K562 (cell line): ENCODE data around the gene SLC38A8. TPM values are rescaled to one million over a fixed set of nuclear protein-coding genes. Genes with fewer than 3 reads are reported as not detected.

Experiments used
- ATAC-seq: fragments of 200-7000 bp; cut with Tn5 transposase; 3 replicates; pipeline ENCODE4 v1.9.1; 2020; ENCODE audit warnings: moderate library complexity
- BruUV-seq: library from RNA; stranded (reverse); fragments of 400-500 nt; replicated peaks from 2 replicates; lab custom pipeline; 2021; lab: Mats Ljungman, UMichigan
- CTCF ChIA-PET: fragments of 300-600 bp; formaldehyde crosslinking; extraction: SDS; loops from one replicate; lab custom pipeline; 2021; ENCODE audit warnings: low intra/inter-chr PET ratio; lab: Yijun Ruan, JAX
- POLR2A ChIA-PET: fragments of 300-600, 350-650 bp; sonication (Branson Sonifier 250); formaldehyde crosslinking; extraction: SDS; loops from one replicate; lab custom pipeline; 2021; ENCODE audit warnings: antibody characterized with exemption, inconsistent platforms; lab: Yijun Ruan, JAX
- DNase-seq, 4 experiments: peaks; one replicate each; pipeline versions ENCODE4 v3.0.0 to v3.0.0-alpha.2; 2011 to 2018; ENCODE audit warnings: low spot score in 3 of 4, mixed read lengths in 3 of 4; ENCODE audit errors: extremely low read depth in 1 of 4
- FAIRE-seq: peaks from 2 replicates; lab custom pipeline; 2011; peaks lifted over from hg19 to GRCh38; lab: Jason Lieb, UNC
- H2AFZ ChIP-seq: 2 replicates; pipeline ENCODE4 v1.6.0; 2011; ENCODE audit warnings: low read depth, low read length, control low read depth, inconsistent platforms
- H3K27ac ChIP-seq: fragments of 200-600 bp; 3 replicates; pipeline ENCODE4 v1.8.0; 2011; ENCODE audit warnings: low read depth, mild to moderate bottlenecking, control low read depth, inconsistent platforms, low read length, moderate library complexity, mixed read lengths; ENCODE audit errors: extremely low read depth
- H3K27me3 ChIP-seq, 2 experiments: fragments of 300-600 bp in 1 of 2; 2 replicates in 1 of 2; 3 replicates in 1 of 2; pipeline versions ENCODE4 v1.6.0 to v1.8.0; 2011; ENCODE audit warnings: inconsistent platforms in 2 of 2, low read length in 2 of 2, mild to moderate bottlenecking in 1 of 2, mixed read lengths in 1 of 2, moderate library complexity in 1 of 2; ENCODE audit not compliant: control insufficient read depth in 2 of 2, insufficient read depth in 2 of 2
- H3K36me3 ChIP-seq: fragments of 300-600 bp; 3 replicates; pipeline ENCODE4 v1.8.0; 2011; ENCODE audit warnings: mild to moderate bottlenecking, low read length, inconsistent platforms; ENCODE audit not compliant: control insufficient read depth, insufficient read depth
- H3K4me1 ChIP-seq, 2 experiments: fragments of 200-600 bp in 1 of 2; replicated peaks in 1 of 2; 2 replicates in 1 of 2; 3 replicates in 1 of 2; pipeline versions ENCODE4 v1.5.1 to v1.8.0; 2011; ENCODE audit warnings: inconsistent platforms in 2 of 2, low read length in 2 of 2, mild to moderate bottlenecking in 1 of 2, mixed read lengths in 1 of 2, moderate library complexity in 1 of 2; ENCODE audit not compliant: control insufficient read depth in 2 of 2, insufficient read depth in 2 of 2
- H3K4me2 ChIP-seq: 2 replicates; pipeline ENCODE4 v1.6.1; 2011; ENCODE audit warnings: low read length, control low read depth, inconsistent platforms, mixed read lengths; ENCODE audit not compliant: insufficient read depth
- H3K4me3 ChIP-seq: fragments of 200-600 bp; sonication (generic), shearing (Covaris generic); 2 replicates; pipeline ENCODE4 v1.5.1; 2016; ENCODE audit warnings: control low read depth, inconsistent platforms
- H3K79me2 ChIP-seq: fragments of 200-600 bp; 3 replicates; pipeline ENCODE4 v1.8.0; 2011; ENCODE audit warnings: low read length, inconsistent platforms; ENCODE audit not compliant: control insufficient read depth, insufficient read depth
- H3K9ac ChIP-seq, 2 experiments: 2 replicates each; pipeline versions ENCODE4 v1.6.0 to v1.6.1; 2011; ENCODE audit warnings: low read depth in 2 of 2, low read length in 2 of 2, control low read depth in 1 of 2, inconsistent platforms in 1 of 2, mild to moderate bottlenecking in 1 of 2, mixed read lengths in 1 of 2; ENCODE audit not compliant: insufficient read depth in 1 of 2
- H3K9me1 ChIP-seq: one replicate; pipeline ENCODE4 v1.6.0; 2011; ENCODE audit warnings: inconsistent platforms, mild to moderate bottlenecking, low read length, moderate library complexity; ENCODE audit not compliant: control insufficient read depth, insufficient read depth
- H3K9me3 ChIP-seq: replicated peaks from 2 replicates; pipeline ENCODE4 v1.5.1; 2011; ENCODE audit warnings: low read depth, low read length, inconsistent platforms; ENCODE audit not compliant: control insufficient read depth, insufficient read depth
- H4K20me1 ChIP-seq: replicated peaks from 2 replicates; pipeline ENCODE4 v1.6.1; 2011; ENCODE audit warnings: low read length, inconsistent platforms, mixed read lengths; ENCODE audit not compliant: control insufficient read depth, insufficient read depth
- EGR1 ChIP-seq: fragments of 450-650 bp; conservative IDR thresholded peaks from 2 replicates; pipeline ENCODE4 v1.6.1; 2017; ENCODE audit warnings: mild to moderate bottlenecking
- MYBL2 ChIP-seq, 2 experiments: fragments of 450-650 bp in 1 of 2; sonication (generic) in 1 of 2; formaldehyde crosslinking in 1 of 2; IDR thresholded peaks; 2 replicates each; pipeline versions ENCODE4 v1.6.1 to v1.8.1; 2017 to 2022; ENCODE audit warnings: borderline replicate concordance in 1 of 2, inconsistent platforms in 1 of 2, low read depth in 1 of 2, mild to moderate bottlenecking in 1 of 2, missing genetic modification reagents in 1 of 2, moderate library complexity in 1 of 2
- NELFE ChIP-seq: IDR thresholded peaks from 2 replicates; pipeline ENCODE4 v1.6.1; 2011; ENCODE audit warnings: mild to moderate bottlenecking; ENCODE audit not compliant: insufficient read depth, insufficient read length
- POLR3G ChIP-seq: IDR thresholded peaks from 2 replicates; pipeline ENCODE4 v1.6.1; 2011; ENCODE audit not compliant: insufficient read length, insufficient replicate concordance; ENCODE audit errors: extremely low read depth
- TEAD4 ChIP-seq, 2 experiments: sonication (generic) in 1 of 2; formaldehyde crosslinking in 1 of 2; IDR thresholded peaks; 2 replicates each; pipeline versions ENCODE4 v1.6.1 to v1.8.0; 2012 to 2022; ENCODE audit warnings: borderline replicate concordance in 1 of 2, inconsistent platforms in 1 of 2, low read length in 1 of 2, mild to moderate bottlenecking in 1 of 2, missing genetic modification reagents in 1 of 2
- XRCC4 ChIP-seq: IDR thresholded peaks from one replicate; pipeline ENCODE4 v1.6.1; 2011; ENCODE audit not compliant: insufficient read depth, insufficient read length; ENCODE audit errors: extremely low read depth
- ZNF140 ChIP-seq: fragments of 250-450 bp; sonication (Bioruptor Pico); IDR thresholded peaks from 2 replicates; pipeline ENCODE4 v1.8.0; 2021; ENCODE audit warnings: moderate library complexity, mild to moderate bottlenecking, inconsistent platforms
- ZNF436 ChIP-seq: fragments of 250-450, 450-650 bp; sonication (Bioruptor Pico); formaldehyde crosslinking; IDR thresholded peaks from 2 replicates; pipeline ENCODE4 v1.7.0; 2020; ENCODE audit warnings: mild to moderate bottlenecking
- ZNF583 ChIP-seq: fragments of 250-450 bp; sonication (Bioruptor Pico); IDR thresholded peaks from 2 replicates; pipeline ENCODE4 v1.4.0; 2020
- WGBS: fragments of 100-300 bp; shearing (Covaris generic); methylation state at CpG from one replicate; pipeline ENCODE4 v1.1.6; 2016; ENCODE audit warnings: low coverage, mixed read lengths; ENCODE audit not compliant: insufficient coverage; ENCODE audit errors: missing lambda C conversion rate; 5-methylcytosine and 5-hydroxymethylcytosine counted together
- in situ Hi-C: fragments of 300-500 bp; cut with MboI; formaldehyde crosslinking; loops from 4 replicates; pipeline ENCODE4 v1.15.0; 2018; ENCODE audit warnings: inconsistent platforms, mixed read lengths
- intact Hi-C: fragments of 100-400 bp; cut with micrococcal nuclease; formaldehyde crosslinking; loops from 2 replicates; pipeline ENCODE4 v1.14.2; 2022
- polyA plus RNA-seq, 8 experiments: library from polyadenylated mRNA; depleted of rRNA in 4 of 8; stranded (reverse) in 5 of 8; unstranded in 3 of 8; fragments of >200 nt; fragmentation: Nextera tagmentation in 2 of 8; fragmentation: Illumina TruSeq in 1 of 8; extraction: Ambion mirVana in 2 of 8; extraction: Trizol in 1 of 8; gene quantifications; 2 replicates each; pipeline versions ENCODE4 v1.2.1 to v1.2.3, GENCODE V29; 2011 to 2014; ENCODE audit warnings: inconsistent platforms in 1 of 8, missing spikeins in 1 of 8
- total RNA-seq, 7 experiments: library from RNA; depleted of rRNA in 6 of 7; stranded (reverse); fragments of >200 nt in 6 of 7; fragmentation: Illumina TruSeq in 2 of 7; extraction: Trizol in 2 of 7; gene quantifications; 2 replicates each; pipeline versions ENCODE4 v1.2.1 to v1.2.3, GENCODE V29; 2011 to 2021; ENCODE audit warnings: low replicate concordance in 1 of 7
- TF ChIP-seq, protein P1 (sequence below), 3 experiments: fragments of 200-800 bp in 1 of 3; sonication (Bioruptor generic) in 1 of 3; sonication (generic) in 1 of 3; formaldehyde crosslinking in 1 of 3; IDR thresholded peaks; 2 replicates each; pipeline versions ENCODE4 v1.6.1 to v1.8.0; 2016 to 2022; ENCODE audit warnings: mild to moderate bottlenecking in 2 of 3, missing compliant biosample characterization in 2 of 3, missing genetic modification characterization in 2 of 3, missing genetic modification reagents in 1 of 3

Gene SLC38A8
- total and polyA plus RNA-seq, 9 of the 15 experiments (the other 6 are each of a cell fraction or from before 2014, with no cell fraction given) = 0.28 TPM; not detected in 8

DNA sequence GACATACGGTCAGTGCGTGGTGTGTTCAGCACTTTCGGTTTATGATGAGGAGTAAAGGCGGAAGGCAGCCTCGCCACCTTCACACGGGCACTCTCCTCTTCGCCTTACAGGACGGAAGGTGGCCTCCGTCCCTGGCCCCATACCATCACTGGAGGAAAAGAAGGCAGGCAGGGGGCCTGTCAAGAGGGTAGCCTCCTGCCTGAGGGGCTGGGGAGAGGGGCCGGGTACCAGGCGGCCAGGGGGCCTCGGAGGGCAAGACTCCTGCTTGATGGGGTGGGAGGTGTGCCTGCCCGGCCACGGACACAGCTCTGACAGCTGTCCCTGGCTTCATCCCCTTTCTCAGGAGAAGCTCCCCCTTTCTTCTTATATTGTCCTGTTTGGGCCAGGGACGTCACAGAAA is 15.6 kb upstream of the SLC38A8 start:
- DNase-seq = no peak
- intact Hi-C loops (no loop called here), in situ Hi-C loops (no loop called here)
- no peak overlapping the region for H3K4me2 ChIP-seq
- H3K4me1 ChIP-seq = peaks cover 8 to 20% of the 10 kb centered on the region in 2 experiments; a peak in 4 of 5 replicates
- 98% methylated on average over 13 of the region's 15 CpGs for WGBS
- H3K9me3 ChIP-seq = no peaks in the 10 kb centered on the region
- ChIA-PET POLR2A (interaction anchor here (0.6 to 1.5 kb wide), 6 partner anchors 10 to 1604 kb away, joined by 3 to 8 read pairs (median 3); no protein-coding TSS in a partner anchor), CTCF (no interaction called here)
- H3K9me1 ChIP-seq = peaks cover 4% of the 10 kb centered on the region
- no peak overlapping the region for H3K4me3 ChIP-seq
- no peaks in the 10 kb centered on the region for H3K27me3 ChIP-seq
- H3K79me2 ChIP-seq = no peaks in the 10 kb centered on the region
- BruUV-seq = no TSS peak
- no peak overlapping the region for H3K27ac ChIP-seq
- H3K9ac ChIP-seq = no peak overlapping the region
- no peak for ATAC-seq
- TF ChIP-seq XRCC4 (no peak), ZNF140 (CRISPR knock-in tag) (no peak), POLR3G (no peak), EGR1 (no peak), ZNF583 (no peak), TEAD4 (IDR thresholded peaks at IDR 0.05; ENCODE audit: low read length) (no peak), TEAD4 (CRISPR knock-in tag; IDR thresholded peaks at IDR 0.05; ENCODE audit: borderline replicate concordance) (no peak), ZNF436 (CRISPR knock-in tag) (no peak), NELFE (no peak), MYBL2 (IDR thresholded peaks at IDR 0.05; ENCODE audit: low read depth) (no peak), MYBL2 (CRISPR knock-in tag; IDR thresholded peaks at IDR 0.05; ENCODE audit: borderline replicate concordance) (no peak)
- TF ChIP-seq, protein P1, sequence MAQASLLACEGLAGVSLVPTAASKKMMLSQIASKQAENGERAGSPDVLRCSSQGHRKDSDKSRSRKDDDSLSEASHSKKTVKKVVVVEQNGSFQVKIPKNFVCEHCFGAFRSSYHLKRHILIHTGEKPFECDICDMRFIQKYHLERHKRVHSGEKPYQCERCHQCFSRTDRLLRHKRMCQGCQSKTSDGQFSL (CRISPR knock-in tag; IDR thresholded peaks at IDR 0.05) = no peak
- TF ChIP-seq, protein P1 (tag; IDR thresholded peaks at IDR 0.05) = no peak
- TF ChIP-seq, all 486 proteins: peak for 0
- no peak for FAIRE-seq
- Histone ChIP-seq H2AFZ (no peak overlapping the region), H3K36me3 (peaks cover 95% of the 10 kb centered on the region), H4K20me1 (no peaks in the 10 kb centered on the region; the same call in 1 of the 2 replicates)
